Ramos (cell line): ENCODE measurements around the gene SERTAD2.

ENCODE experiments used
- in situ Hi-C: fragments of 300-500 bp; cut with MboI; formaldehyde crosslinking; loops from one replicate; pipeline ENCODE4 v1.14.3; 2022; ENCODE audit warnings: low sequenced_read_pairs; ENCODE audit not compliant: unreplicated experiment

The SERTAD2 gene

DNA sequence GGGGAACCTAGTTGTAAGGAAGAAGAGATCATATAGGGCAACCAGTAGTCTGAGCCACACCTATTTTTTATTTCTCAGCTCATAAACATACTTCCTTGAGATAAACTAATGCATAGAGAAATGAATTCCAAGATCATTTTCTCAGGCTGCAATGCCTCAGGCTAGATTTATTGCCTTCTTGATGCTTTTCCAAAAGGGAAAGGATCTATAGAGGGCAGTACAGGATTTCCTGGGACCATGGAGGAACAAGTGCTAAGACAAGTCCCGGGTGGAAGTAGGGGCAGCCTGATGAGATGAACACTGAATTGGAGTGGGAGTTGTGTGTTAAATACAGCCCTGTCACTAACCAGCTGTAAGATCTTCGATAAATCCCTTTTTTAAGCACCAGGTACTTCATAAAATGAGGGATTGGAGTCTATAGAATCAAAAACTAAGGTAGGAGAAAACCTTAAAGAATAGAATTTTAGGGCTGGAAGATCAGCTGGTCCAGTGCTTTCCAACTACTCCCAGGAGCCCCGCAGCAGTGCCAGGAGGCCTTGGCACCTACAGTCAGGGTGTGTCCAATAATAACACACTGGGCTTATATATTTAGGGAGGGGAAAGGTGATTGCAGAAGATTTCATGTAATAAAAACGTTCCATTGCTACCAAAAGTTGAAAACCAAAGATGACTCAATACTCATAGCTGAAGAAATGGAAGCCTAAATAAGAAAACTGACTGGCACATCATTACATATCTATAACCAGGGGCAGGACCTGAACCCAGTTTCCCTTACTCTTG, 58.1 kb downstream of the SERTAD2 start:
- in situ Hi-C loops: loop anchor here (10.0 kb wide), 1 partner anchor 269 kb away; no protein-coding TSS in a partner anchor

GRCh38 chr2:64594226-64594989, 59.3 kb downstream of the SERTAD2 start:
- in situ Hi-C loops: loop anchor here (10.0 kb wide), 1 partner anchor 270 kb away; no protein-coding TSS in a partner anchor

DNA sequence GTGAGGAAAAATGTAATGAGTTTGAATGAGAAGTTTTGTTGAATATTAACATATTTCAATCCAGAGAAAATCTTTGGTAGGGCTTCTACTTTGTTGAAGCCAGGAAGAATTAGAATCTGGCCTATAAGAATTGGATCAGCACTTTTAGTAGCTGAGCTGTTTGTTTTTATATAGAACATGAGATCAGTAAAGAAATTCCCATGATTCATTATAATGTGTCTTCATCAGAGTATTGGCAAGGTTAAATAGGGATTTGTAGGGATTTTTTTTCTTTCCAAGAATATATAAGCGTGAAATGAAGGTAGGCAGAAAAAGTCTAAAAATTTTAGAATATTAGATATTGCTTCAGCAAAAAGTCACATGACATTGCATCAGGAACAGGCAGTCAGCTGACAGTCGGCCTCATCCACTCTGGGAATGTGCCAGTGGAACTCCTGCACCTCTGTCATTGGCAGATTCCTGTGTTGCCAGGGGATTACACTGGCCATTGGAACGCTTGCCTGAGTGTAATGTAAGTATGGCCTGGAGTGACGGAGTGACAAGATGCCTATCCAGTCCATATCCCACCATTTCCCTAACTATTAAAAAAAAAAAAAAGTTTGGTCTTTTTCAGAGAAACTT, 60.6 kb downstream of the SERTAD2 start:
- in situ Hi-C loops: loop anchor here (10.0 kb wide), 1 partner anchor 272 kb away; no protein-coding TSS in a partner anchor

DNA sequence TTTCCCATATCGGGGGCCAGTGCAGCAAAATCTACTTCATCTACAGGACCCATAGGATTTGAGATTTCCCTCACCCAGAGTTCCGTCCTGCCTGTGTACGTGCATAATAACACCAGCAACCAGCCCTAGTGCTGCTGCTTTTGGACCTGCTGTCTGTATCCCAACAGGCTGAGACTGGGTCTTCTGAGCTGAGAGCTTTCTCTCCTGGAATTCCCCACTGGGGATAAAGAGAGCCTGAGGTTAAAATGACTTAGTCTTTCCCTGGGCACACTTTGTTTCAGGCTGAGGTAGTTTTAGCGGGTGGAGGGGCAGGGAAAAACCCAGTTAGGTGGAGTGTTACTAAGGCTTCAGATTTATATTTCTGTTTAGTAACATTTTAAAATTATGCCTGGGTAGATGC, 62.5 kb downstream of the SERTAD2 start:
- in situ Hi-C loops: loop anchor here (10.0 kb wide), 1 partner anchor 274 kb away; no protein-coding TSS in a partner anchor

GRCh38 chr2:64587561-64587960, 66.2 kb downstream of the SERTAD2 start:
- in situ Hi-C loops: no loop called here

- in situ Hi-C loops: no loop called here
These were observed 66.7 kb downstream of the SERTAD2 start for GRCh38 chr2:64586883-64587481.

DNA sequence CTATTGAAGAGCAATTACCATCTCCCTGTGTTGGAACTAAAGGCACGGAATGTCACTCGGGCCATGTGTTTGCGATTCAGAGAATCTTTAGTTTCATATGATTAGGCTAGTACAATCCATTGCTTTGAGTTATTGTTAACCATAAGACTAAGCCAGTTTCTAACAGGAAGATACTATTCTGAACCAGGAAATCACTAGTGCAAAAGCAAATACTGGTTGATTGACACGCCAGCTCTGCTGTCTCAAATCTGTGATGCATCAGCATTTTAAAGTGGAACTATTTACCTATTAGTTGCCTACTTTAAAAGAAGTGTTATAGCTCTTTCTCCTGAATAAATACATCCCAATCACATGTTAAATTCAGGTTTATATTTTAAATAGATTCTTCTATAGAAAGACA, 67.7 kb downstream of the SERTAD2 start:
- in situ Hi-C loops: no loop called here

DNA sequence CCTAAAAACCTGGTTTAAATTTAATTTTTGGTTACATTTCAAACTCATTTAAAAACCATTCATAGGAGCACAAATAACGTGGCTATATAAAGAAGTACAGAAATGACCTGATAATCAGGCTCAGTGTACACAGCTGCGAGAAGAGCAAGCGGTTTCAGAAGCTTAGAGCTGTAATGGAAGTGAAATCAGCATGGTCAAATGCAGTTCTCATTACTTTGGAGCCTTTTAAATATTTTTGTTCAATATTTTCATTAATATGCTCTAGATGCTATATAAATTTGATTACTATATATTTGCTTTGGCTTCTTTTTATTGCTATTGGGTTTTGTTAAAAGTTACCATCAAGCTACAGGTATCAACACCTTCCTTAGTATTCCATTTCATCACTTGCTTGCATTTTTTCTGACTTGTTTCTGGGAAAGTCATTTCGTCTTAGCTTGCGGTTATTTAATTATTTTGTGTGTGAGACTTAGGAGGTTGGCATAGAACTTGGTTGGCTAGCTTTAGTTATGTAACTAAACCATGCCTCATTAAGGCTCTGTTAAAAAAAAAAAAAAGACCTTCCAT, 70.9 kb downstream of the SERTAD2 start:
- in situ Hi-C loops: no loop called here

GRCh38 chr2:64581777-64582539, 71.8 kb downstream of the SERTAD2 start:
- in situ Hi-C loops: no loop called here
